Body of pancreas (tissue), 4 donors: ENCODE results near the gene AUTS2.

Source experiments
- POLR2A ChIP-seq, 3 donors: fragments of 450-650 bp; IDR thresholded peaks; one replicate each; pipeline ENCODE4 v1.6.1; 2016; ENCODE audit warnings: antibody characterized with exemption in 3 of 3, mild to moderate bottlenecking in 2 of 3
- TF ChIP-seq, protein P1 (sequence below), 7 experiments: fragments of 450-650 bp in 4 of 7; fragments of 200-600 bp in 3 of 7; sonication (generic) in 3 of 7; IDR thresholded peaks; one replicate each; pipeline ENCODE4 v1.5.1; 2016 to 2019; ENCODE audit warnings: antibody characterized with exemption in 7 of 7

GRCh38 chr7:69665369-69665768 is 67.1 kb downstream of the AUTS2 start:
- TF ChIP-seq POLR2A (IDR thresholded peaks at IDR 0.05): no peak
- TF ChIP-seq, protein P1, sequence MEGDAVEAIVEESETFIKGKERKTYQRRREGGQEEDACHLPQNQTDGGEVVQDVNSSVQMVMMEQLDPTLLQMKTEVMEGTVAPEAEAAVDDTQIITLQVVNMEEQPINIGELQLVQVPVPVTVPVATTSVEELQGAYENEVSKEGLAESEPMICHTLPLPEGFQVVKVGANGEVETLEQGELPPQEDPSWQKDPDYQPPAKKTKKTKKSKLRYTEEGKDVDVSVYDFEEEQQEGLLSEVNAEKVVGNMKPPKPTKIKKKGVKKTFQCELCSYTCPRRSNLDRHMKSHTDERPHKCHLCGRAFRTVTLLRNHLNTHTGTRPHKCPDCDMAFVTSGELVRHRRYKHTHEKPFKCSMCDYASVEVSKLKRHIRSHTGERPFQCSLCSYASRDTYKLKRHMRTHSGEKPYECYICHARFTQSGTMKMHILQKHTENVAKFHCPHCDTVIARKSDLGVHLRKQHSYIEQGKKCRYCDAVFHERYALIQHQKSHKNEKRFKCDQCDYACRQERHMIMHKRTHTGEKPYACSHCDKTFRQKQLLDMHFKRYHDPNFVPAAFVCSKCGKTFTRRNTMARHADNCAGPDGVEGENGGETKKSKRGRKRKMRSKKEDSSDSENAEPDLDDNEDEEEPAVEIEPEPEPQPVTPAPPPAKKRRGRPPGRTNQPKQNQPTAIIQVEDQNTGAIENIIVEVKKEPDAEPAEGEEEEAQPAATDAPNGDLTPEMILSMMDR (IDR thresholded peaks at IDR 0.05): no peak
